SK-N-MC (cell line): ENCODE data around the gene ARMH1.

Source experiments
- EZH2 ChIP-seq: fragments of 200-600 bp; sonication (generic); IDR thresholded peaks from one replicate; pipeline ENCODE4 v1.6.1; 2017; ENCODE audit warnings: antibody characterized with exemption
- POLR2AphosphoS5 ChIP-seq: IDR thresholded peaks from 2 replicates; pipeline ENCODE4 v1.6.1; 2012; ENCODE audit warnings: mild to moderate bottlenecking, low read depth, low read length, borderline replicate concordance

GRCh38 chr1:44642255-44642654 lies 32.3 kb upstream of the ARMH1 start:
- TF ChIP-seq POLR2AphosphoS5 (no peak), EZH2 (no peak)
